ENCODE measurements around the gene UBAP2.

DNA sequence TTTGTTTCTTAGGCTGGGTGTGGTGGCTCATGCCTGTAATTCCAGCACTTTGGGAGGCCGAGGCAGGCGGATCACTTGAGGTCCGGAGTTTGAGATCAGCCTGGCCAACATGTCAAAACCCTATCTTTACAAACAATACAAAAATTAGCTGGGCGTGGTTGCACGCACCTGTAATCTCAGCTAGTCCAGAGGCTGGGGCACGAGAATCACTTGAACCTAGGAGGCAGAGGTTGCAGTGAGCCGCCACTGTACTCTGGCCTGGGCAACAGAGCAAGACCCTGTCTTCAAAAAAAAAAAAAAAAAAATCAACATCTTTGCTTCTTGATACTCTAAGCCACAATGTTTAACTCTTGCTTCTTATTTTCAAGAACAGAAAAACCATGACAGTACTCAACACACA, 16.1 kb downstream of the UBAP2 start:
- TF ChIP-seq POLR2AphosphoS5 (IDR thresholded peaks at IDR 0.05; ENCODE audit: low read depth, low read length) (no peak), TAF1 (IDR thresholded peaks at IDR 0.05; ENCODE audit: low read depth, low read length) (no peak), POLR2A (IDR thresholded peaks at IDR 0.05; ENCODE audit: low read depth, low read length) (no peak), SPI1 (IDR thresholded peaks at IDR 0.05; ENCODE audit: low read depth, low read length) (no peak), POU2F2 (IDR thresholded peaks at IDR 0.05; ENCODE audit: low read depth, low read length) (no peak), PAX5 (IDR thresholded peaks at IDR 0.05; ENCODE audit: insufficient read depth, low read length, severe bottlenecking) (no peak)
